ENCODE measurements around the gene DRD4.

DRD4 gene

DNA sequence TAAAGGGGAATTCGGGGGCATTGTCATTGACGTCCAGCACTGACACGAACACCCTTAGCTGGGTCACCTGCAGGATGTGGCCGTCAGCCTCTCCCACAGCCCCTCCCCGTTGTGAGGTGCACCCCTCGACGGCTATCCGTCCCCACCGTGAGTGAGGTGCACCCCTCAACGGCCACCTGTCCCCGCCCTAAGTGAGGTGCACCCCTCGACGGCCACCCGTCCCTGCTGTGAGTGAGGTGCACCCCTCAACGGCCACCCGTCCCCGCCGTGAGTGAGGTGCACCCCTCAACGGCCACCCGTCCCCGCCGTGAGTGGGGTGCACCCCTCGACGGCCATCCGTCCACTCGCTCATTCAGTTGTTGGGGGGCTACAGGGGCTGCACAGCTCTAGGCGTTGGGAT is 15.2 kb upstream of the DRD4 start:
- Histone ChIP-seq H3K9ac (ENCODE audit: low read length in 5 of 5) (no peak overlapping the region), H3K27me3 (ENCODE audit: control insufficient read depth in 5 of 5, insufficient read depth in 4 of 5, low read length in 5 of 5) (peaks cover 18 to 25% (median 19%) of the 10 kb centered on the region in 5 donors), H3K36me3 (ENCODE audit: control insufficient read depth in 5 of 5, insufficient read depth in 5 of 5, low read length in 5 of 5) (peaks cover 0 to 9% (median 2%) of the 10 kb centered on the region in 5 donors), H3K4me1 (ENCODE audit: control insufficient read depth in 5 of 5, insufficient read depth in 5 of 5, low read length in 5 of 5) (peaks cover 0 to 5% (median 2%) of the 10 kb centered on the region in 5 donors), H3K9me3 (ENCODE audit: control insufficient read depth in 5 of 5, low read length in 5 of 5) (no peaks in the 10 kb centered on the region), H3K4me3 (ENCODE audit: low read depth in 1 of 5, low read length in 5 of 5) (no peak overlapping the region), H3K27ac (ENCODE audit: low read depth, low read length) (no peak overlapping the region)

- H3K27ac ChIP-seq (ENCODE audit: low read depth, low read length), result no peak overlapping the region
- H3K36me3 ChIP-seq (ENCODE audit: control insufficient read depth in 5 of 5, insufficient read depth in 5 of 5, low read length in 5 of 5), result peaks cover 0 to 3% (median 0%) of the 10 kb centered on the region in 5 donors
- no peak overlapping the region for H3K9ac ChIP-seq (ENCODE audit: low read length in 5 of 5)
- H3K27me3 ChIP-seq (ENCODE audit: control insufficient read depth in 5 of 5, insufficient read depth in 4 of 5, low read length in 5 of 5), result peaks cover 18 to 25% (median 19%) of the 10 kb centered on the region in 5 donors
- H3K9me3 ChIP-seq (ENCODE audit: control insufficient read depth in 5 of 5, low read length in 5 of 5), result no peaks in the 10 kb centered on the region
- no peak overlapping the region for H3K4me3 ChIP-seq (ENCODE audit: low read depth in 1 of 5, low read length in 5 of 5)
- peaks cover 0 to 5% (median 0%) of the 10 kb centered on the region in 5 donors for H3K4me1 ChIP-seq (ENCODE audit: control insufficient read depth in 5 of 5, insufficient read depth in 5 of 5, low read length in 5 of 5)
Measured at GRCh38 chr11:623349-623869, 13.7 kb upstream of the DRD4 start.

GRCh38 chr11:623999-624704 is 12.9 kb upstream of the DRD4 start:
- no peaks in the 10 kb centered on the region for H3K9me3 ChIP-seq (ENCODE audit: control insufficient read depth in 5 of 5, low read length in 5 of 5)
- no peak overlapping the region for H3K27ac ChIP-seq (ENCODE audit: low read depth, low read length)

DNA sequence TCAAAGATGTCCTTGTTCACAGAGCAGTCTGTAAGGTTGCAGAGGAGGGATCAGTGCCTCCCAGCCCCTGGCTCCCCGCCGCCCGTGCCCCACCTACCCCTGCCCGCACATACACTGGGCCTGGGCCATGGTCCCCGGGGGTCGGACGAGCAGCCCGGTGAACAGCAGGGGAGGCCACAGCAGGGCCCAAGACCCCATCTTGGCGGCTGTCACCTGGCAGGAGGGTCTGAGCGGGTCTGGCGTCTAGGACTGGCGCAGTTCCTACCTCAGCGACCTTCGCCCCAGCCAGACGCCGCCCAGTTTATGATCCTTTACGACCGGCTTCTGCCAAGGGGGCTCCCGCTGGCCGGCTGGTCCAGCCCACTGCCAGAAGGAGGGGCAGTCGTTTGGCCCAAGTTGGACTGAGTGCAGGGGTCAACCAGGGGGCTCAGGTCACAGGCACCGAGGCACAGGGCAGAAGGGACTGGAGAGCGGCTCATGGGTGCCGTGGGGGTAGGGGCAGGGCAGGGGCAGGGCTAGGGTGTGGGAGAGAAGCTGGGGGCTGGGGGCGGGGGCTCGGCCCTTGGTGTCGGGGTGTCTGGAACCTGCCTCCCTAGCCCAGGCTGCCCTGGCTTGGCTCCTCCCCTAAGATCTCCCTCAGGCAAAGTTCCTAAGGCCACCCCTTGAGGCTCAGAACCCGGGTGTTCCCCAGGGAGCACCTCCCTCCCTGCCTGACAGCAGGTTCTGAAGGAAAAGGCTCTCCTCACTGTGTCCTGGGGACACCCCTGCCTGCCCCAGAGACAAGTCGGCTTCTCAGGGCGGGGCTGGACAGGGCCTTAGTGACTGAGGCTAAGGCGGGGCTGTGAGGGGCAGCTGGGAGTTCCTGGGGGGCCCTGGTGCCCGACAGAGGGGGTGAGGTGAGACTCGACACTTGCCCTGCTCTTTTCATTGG is 12.1 kb upstream of the DRD4 start, which contains the start of gene CDHR5:
Gene CDHR5 (minus strand): TSS at position 251 of the 931 bp plus-strand sequence. CDS start 53 bp downstream, at position 198.
- Histone ChIP-seq H3K27ac (ENCODE audit: low read depth, low read length) (no peak within 1 kb of the TSS), H3K4me1 (ENCODE audit: control insufficient read depth in 5 of 5, insufficient read depth in 5 of 5, low read length in 5 of 5) (peaks cover 0 to 5% (median 0%) of the 10 kb centered on the region in 5 donors), H3K36me3 (ENCODE audit: control insufficient read depth in 5 of 5, insufficient read depth in 5 of 5, low read length in 5 of 5) (peaks cover 0 to 3% (median 0%) of the 10 kb centered on the region in 5 donors), H3K4me3 (ENCODE audit: low read depth in 1 of 5, low read length in 5 of 5) (no peak within 1 kb of the TSS), H3K9me3 (ENCODE audit: control insufficient read depth in 5 of 5, low read length in 5 of 5) (no peaks in the 10 kb centered on the region), H3K27me3 (ENCODE audit: control insufficient read depth in 5 of 5, insufficient read depth in 4 of 5, low read length in 5 of 5) (peaks cover 18 to 25% (median 19%) of the 10 kb centered on the region in 5 donors), H3K9ac (ENCODE audit: low read length in 5 of 5) (no peak within 1 kb of the TSS)

More at GRCh38 chr11:623999-624704, 12.9 kb upstream of the DRD4 start:
- Histone ChIP-seq H3K4me3 (ENCODE audit: low read depth in 1 of 5, low read length in 5 of 5) (no peak overlapping the region), H3K4me1 (ENCODE audit: control insufficient read depth in 5 of 5, insufficient read depth in 5 of 5, low read length in 5 of 5) (peaks cover 0 to 5% (median 0%) of the 10 kb centered on the region in 5 donors), H3K27me3 (ENCODE audit: control insufficient read depth in 5 of 5, insufficient read depth in 4 of 5, low read length in 5 of 5) (peaks cover 18 to 25% (median 19%) of the 10 kb centered on the region in 5 donors), H3K9ac (ENCODE audit: low read length in 5 of 5) (no peak overlapping the region), H3K36me3 (ENCODE audit: control insufficient read depth in 5 of 5, insufficient read depth in 5 of 5, low read length in 5 of 5) (peaks cover 0 to 3% (median 0%) of the 10 kb centered on the region in 5 donors)

- no peak overlapping the region for H3K27ac ChIP-seq (ENCODE audit: low read depth, low read length)
- H3K9me3 ChIP-seq (ENCODE audit: control insufficient read depth in 5 of 5, low read length in 5 of 5), result no peaks in the 10 kb centered on the region
- H3K27me3 ChIP-seq (ENCODE audit: control insufficient read depth in 5 of 5, insufficient read depth in 4 of 5, low read length in 5 of 5), result peaks cover 18 to 25% (median 19%) of the 10 kb centered on the region in 5 donors
- no peak overlapping the region for H3K9ac ChIP-seq (ENCODE audit: low read length in 5 of 5)
- H3K36me3 ChIP-seq (ENCODE audit: control insufficient read depth in 5 of 5, insufficient read depth in 5 of 5, low read length in 5 of 5), result peaks cover 0 to 3% (median 0%) of the 10 kb centered on the region in 5 donors
- peaks cover 0 to 5% (median 0%) of the 10 kb centered on the region in 5 donors for H3K4me1 ChIP-seq (ENCODE audit: control insufficient read depth in 5 of 5, insufficient read depth in 5 of 5, low read length in 5 of 5)
- no peak overlapping the region for H3K4me3 ChIP-seq (ENCODE audit: low read depth in 1 of 5, low read length in 5 of 5)
Measured at GRCh38 chr11:625636-626268, 11.3 kb upstream of the DRD4 start.

GRCh38 chr11:626475-627307 is 10.4 kb upstream of the DRD4 start, which contains the start of gene SCT:
Gene SCT, minus strand, starts transcription at chr11:627181. Its CDS starts 38 bp downstream, at chr11:627143.
- Histone ChIP-seq H3K27me3 (ENCODE audit: control insufficient read depth in 5 of 5, insufficient read depth in 4 of 5, low read length in 5 of 5) (peaks cover 18 to 25% (median 19%) of the 10 kb centered on the region in 5 donors), H3K4me1 (ENCODE audit: control insufficient read depth in 5 of 5, insufficient read depth in 5 of 5, low read length in 5 of 5) (peaks cover 0 to 5% (median 0%) of the 10 kb centered on the region in 5 donors), H3K4me3 (ENCODE audit: low read depth in 1 of 5, low read length in 5 of 5) (no peak within 1 kb of the TSS)

GRCh38 chr11:627308-627576 is 9.8 kb upstream of the DRD4 start:
- Histone ChIP-seq H3K27me3 (ENCODE audit: control insufficient read depth in 5 of 5, insufficient read depth in 4 of 5, low read length in 5 of 5) (peaks cover 18 to 25% (median 19%) of the 10 kb centered on the region in 5 donors), H3K4me3 (ENCODE audit: low read depth in 1 of 5, low read length in 5 of 5) (no peak overlapping the region), H3K4me1 (ENCODE audit: control insufficient read depth in 5 of 5, insufficient read depth in 5 of 5, low read length in 5 of 5) (peaks cover 0 to 5% (median 0%) of the 10 kb centered on the region in 5 donors), H3K27ac (ENCODE audit: low read depth, low read length) (no peak overlapping the region), H3K9ac (ENCODE audit: low read length in 5 of 5) (no peak overlapping the region), H3K36me3 (ENCODE audit: control insufficient read depth in 5 of 5, insufficient read depth in 5 of 5, low read length in 5 of 5) (no peaks in the 10 kb centered on the region), H3K9me3 (ENCODE audit: control insufficient read depth in 5 of 5, low read length in 5 of 5) (no peaks in the 10 kb centered on the region)

More at GRCh38 chr11:626475-627307, 10.4 kb upstream of the DRD4 start, which contains the start of gene SCT:
- no peak within 1 kb of the TSS for H3K9ac ChIP-seq (ENCODE audit: low read length in 5 of 5)
- peaks cover 0 to 3% (median 0%) of the 10 kb centered on the region in 5 donors for H3K36me3 ChIP-seq (ENCODE audit: control insufficient read depth in 5 of 5, insufficient read depth in 5 of 5, low read length in 5 of 5)
- H3K9me3 ChIP-seq (ENCODE audit: control insufficient read depth in 5 of 5, low read length in 5 of 5), result no peaks in the 10 kb centered on the region
- no peak within 1 kb of the TSS for H3K27ac ChIP-seq (ENCODE audit: low read depth, low read length)

GRCh38 chr11:628056-628455 is 9.0 kb upstream of the DRD4 start:
- Histone ChIP-seq H3K36me3 (ENCODE audit: control insufficient read depth in 5 of 5, insufficient read depth in 5 of 5, low read length in 5 of 5) (no peaks in the 10 kb centered on the region), H3K27ac (ENCODE audit: low read depth, low read length) (no peak overlapping the region), H3K9ac (ENCODE audit: low read length in 5 of 5) (no peak overlapping the region), H3K4me3 (ENCODE audit: low read depth in 1 of 5, low read length in 5 of 5) (no peak overlapping the region), H3K4me1 (ENCODE audit: control insufficient read depth in 5 of 5, insufficient read depth in 5 of 5, low read length in 5 of 5) (peaks cover 0 to 5% (median 0%) of the 10 kb centered on the region in 5 donors), H3K9me3 (ENCODE audit: control insufficient read depth in 5 of 5, low read length in 5 of 5) (no peaks in the 10 kb centered on the region), H3K27me3 (ENCODE audit: control insufficient read depth in 5 of 5, insufficient read depth in 4 of 5, low read length in 5 of 5) (peaks cover 18 to 25% (median 19%) of the 10 kb centered on the region in 5 donors)

DNA sequence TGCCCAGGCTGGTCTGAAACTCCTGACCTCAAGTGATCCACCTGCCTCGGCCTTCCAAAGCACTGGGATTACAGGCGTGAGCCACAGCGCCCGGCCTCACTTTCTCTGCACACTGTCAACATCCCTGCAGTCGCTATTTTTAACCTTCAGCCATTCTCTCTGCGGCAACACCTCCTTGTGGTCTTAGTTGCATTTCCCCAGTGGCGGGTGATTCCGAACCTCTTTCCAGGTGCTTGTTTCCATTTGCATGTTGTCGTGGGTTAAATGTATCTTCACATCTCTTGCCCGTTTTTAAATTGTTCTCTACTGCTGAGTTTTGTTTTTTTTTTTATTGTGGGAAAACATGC is 7.9 kb upstream of the DRD4 start:
- H3K27me3 ChIP-seq (ENCODE audit: control insufficient read depth in 5 of 5, insufficient read depth in 4 of 5, low read length in 5 of 5), result peaks cover 15 to 23% (median 17%) of the 10 kb centered on the region in 5 donors
- no peaks in the 10 kb centered on the region for H3K36me3 ChIP-seq (ENCODE audit: control insufficient read depth in 5 of 5, insufficient read depth in 5 of 5, low read length in 5 of 5)
- H3K9me3 ChIP-seq (ENCODE audit: control insufficient read depth in 5 of 5, low read length in 5 of 5), result no peaks in the 10 kb centered on the region
- H3K4me3 ChIP-seq (ENCODE audit: low read depth in 1 of 5, low read length in 5 of 5), result no peak overlapping the region
- H3K27ac ChIP-seq (ENCODE audit: low read depth, low read length), result no peak overlapping the region
- peaks cover 0 to 5% (median 0%) of the 10 kb centered on the region in 5 donors for H3K4me1 ChIP-seq (ENCODE audit: control insufficient read depth in 5 of 5, insufficient read depth in 5 of 5, low read length in 5 of 5)
- H3K9ac ChIP-seq (ENCODE audit: low read length in 5 of 5), result no peak overlapping the region
